Keratinocyte (primary cell): ENCODE measurements around the gene MRPS11. TPM values are rescaled to one million over a fixed set of nuclear protein-coding genes. Genes with fewer than 3 reads are reported as not detected.

Experiments
- DNase-seq: peaks from one replicate; pipeline ENCODE4 v3.0.0-alpha.2; 2011; ENCODE audit warnings: low read depth, missing footprints, low spot score
- FAIRE-seq: peaks from 2 replicates; lab custom pipeline; 2011; peaks lifted over from hg19 to GRCh38; lab: Jason Lieb, UNC
- H2AFZ ChIP-seq: 2 replicates; pipeline ENCODE4 v1.6.0; 2012; ENCODE audit warnings: low read length, control low read depth, inconsistent platforms; ENCODE audit not compliant: control insufficient read depth
- H3K27ac ChIP-seq: 2 replicates; pipeline ENCODE4 v1.5.1; 2011; ENCODE audit warnings: low read length; ENCODE audit not compliant: control insufficient read depth, insufficient read depth
- H3K27me3 ChIP-seq: 3 replicates; pipeline ENCODE4 v1.6.0; 2011; ENCODE audit warnings: low read length; ENCODE audit not compliant: control insufficient read depth, insufficient read depth; ENCODE audit errors: extremely low read depth
- H3K36me3 ChIP-seq, 2 experiments: 2 replicates in 1 of 2; 3 replicates in 1 of 2; pipeline ENCODE4 v1.5.1; 2011; ENCODE audit warnings: low read length in 2 of 2, mild to moderate bottlenecking in 1 of 2; ENCODE audit not compliant: control insufficient read depth in 2 of 2, insufficient read depth in 2 of 2; ENCODE audit errors: extremely low read depth in 1 of 2
- H3K4me1 ChIP-seq: 3 replicates; pipeline ENCODE4 v1.5.1; 2011; ENCODE audit warnings: low read length; ENCODE audit not compliant: control insufficient read depth, insufficient read depth; ENCODE audit errors: extremely low read depth
- H3K4me2 ChIP-seq: 3 replicates; pipeline ENCODE4 v1.6.0; 2011; ENCODE audit warnings: low read depth, low read length; ENCODE audit not compliant: control insufficient read depth, insufficient read depth; ENCODE audit errors: extremely low read depth
- H3K4me3 ChIP-seq, 3 experiments: fragments of 200-600 bp in 1 of 3; sonication (generic) in 1 of 3; 2 replicates in 2 of 3; 3 replicates in 1 of 3; pipeline ENCODE4 v1.5.1; 2011 to 2016; ENCODE audit warnings: low read length in 3 of 3, mild to moderate bottlenecking in 3 of 3, control low read depth in 2 of 3, inconsistent platforms in 1 of 3, low read depth in 1 of 3, mixed read lengths in 1 of 3, mixed run types in 1 of 3, moderate library complexity in 1 of 3; ENCODE audit not compliant: control insufficient read depth in 2 of 3, insufficient read depth in 2 of 3; ENCODE audit errors: extremely low read depth in 1 of 3
- H3K79me2 ChIP-seq: 2 replicates; pipeline ENCODE4 v1.6.0; 2012; ENCODE audit warnings: low read length; ENCODE audit not compliant: control insufficient read depth, insufficient read depth
- H3K9ac ChIP-seq: 3 replicates; pipeline ENCODE4 v1.6.0; 2011; ENCODE audit warnings: low read length; ENCODE audit not compliant: control insufficient read depth, insufficient read depth; ENCODE audit errors: extremely low read depth
- H3K9me1 ChIP-seq: 3 replicates; pipeline ENCODE4 v1.6.0; 2011; ENCODE audit warnings: low read length; ENCODE audit not compliant: control insufficient read depth, insufficient read depth; ENCODE audit errors: extremely low read depth
- H3K9me3 ChIP-seq: 2 replicates; pipeline ENCODE4 v1.5.1; 2012; ENCODE audit warnings: low read depth, low read length; ENCODE audit not compliant: control insufficient read depth
- H4K20me1 ChIP-seq: 3 replicates; pipeline ENCODE4 v1.6.0; 2011; ENCODE audit warnings: low read length; ENCODE audit not compliant: control insufficient read depth, insufficient read depth; ENCODE audit errors: extremely low read depth
- EZH2 ChIP-seq: IDR thresholded peaks from one replicate; pipeline ENCODE4 v1.6.1; 2012; ENCODE audit warnings: inconsistent platforms, mild to moderate bottlenecking, low read length, moderate library complexity
- dilution Hi-C: fragments of 300-500 bp; cut with MboI; formaldehyde crosslinking; loops from one replicate; pipeline ENCODE4 v1.7.0; 2020; ENCODE audit warnings: low sequenced_read_pairs; ENCODE audit not compliant: extremely low pct_ligation_motif_present
- polyA plus RNA-seq, 5 experiments: library from polyadenylated mRNA; depleted of rRNA in 3 of 5; stranded (reverse) in 3 of 5; stranded (forward) in 1 of 5; unstranded in 1 of 5; fragments of >200 nt; gene quantifications; 1 replicate in 1 of 5; 2 replicates in 3 of 5; 3 replicates in 1 of 5; pipeline versions ENCODE4 v1.2.1 to v1.2.3, GENCODE V29; 2011 to 2012; ENCODE audit warnings: missing spikeins in 2 of 5, low read depth in 1 of 5, low replicate concordance in 1 of 5
- TF ChIP-seq, protein P1 (sequence below), 3 experiments: IDR thresholded peaks in 1 of 3; conservative IDR thresholded peaks in 1 of 3; optimal IDR thresholded peaks in 1 of 3; 2 replicates in 2 of 3; 3 replicates in 1 of 3; pipeline versions ENCODE3 to v1.5.1; 2011; ENCODE audit warnings: low read length in 3 of 3, mild to moderate bottlenecking in 3 of 3, moderate library complexity in 2 of 3, control low read depth in 1 of 3, inconsistent platforms in 1 of 3; ENCODE audit not compliant: insufficient read depth in 2 of 3; ENCODE audit errors: extremely low read depth in 1 of 3

Gene MRPS11
- polyA plus RNA-seq, 1 donor (not counting 4 experiments of a cell fraction or from before 2014, with no cell fraction given): 60.9 TPM

GRCh38 chr15:88509321-88509720 is 41.8 kb downstream of the MRPS11 start:
- H3K79me2 ChIP-seq: no peaks in the 10 kb centered on the region
- no peak overlapping the region for H3K27ac ChIP-seq
- no peak overlapping the region for H3K4me2 ChIP-seq
- H3K9me1 ChIP-seq: no peaks in the 10 kb centered on the region
- DNase-seq (no peak), FAIRE-seq (no peak)
- no peaks in the 10 kb centered on the region for H3K27me3 ChIP-seq
- H3K9me3 ChIP-seq: no peaks in the 10 kb centered on the region
- H3K4me3 ChIP-seq: no peak overlapping the region
- dilution Hi-C loops: no loop called here
- no peak overlapping the region for H2AFZ ChIP-seq
- no peaks in the 10 kb centered on the region for H3K36me3 ChIP-seq
- H3K9ac ChIP-seq: no peak overlapping the region
- TF ChIP-seq EZH2: no peak
- TF ChIP-seq, protein P1, sequence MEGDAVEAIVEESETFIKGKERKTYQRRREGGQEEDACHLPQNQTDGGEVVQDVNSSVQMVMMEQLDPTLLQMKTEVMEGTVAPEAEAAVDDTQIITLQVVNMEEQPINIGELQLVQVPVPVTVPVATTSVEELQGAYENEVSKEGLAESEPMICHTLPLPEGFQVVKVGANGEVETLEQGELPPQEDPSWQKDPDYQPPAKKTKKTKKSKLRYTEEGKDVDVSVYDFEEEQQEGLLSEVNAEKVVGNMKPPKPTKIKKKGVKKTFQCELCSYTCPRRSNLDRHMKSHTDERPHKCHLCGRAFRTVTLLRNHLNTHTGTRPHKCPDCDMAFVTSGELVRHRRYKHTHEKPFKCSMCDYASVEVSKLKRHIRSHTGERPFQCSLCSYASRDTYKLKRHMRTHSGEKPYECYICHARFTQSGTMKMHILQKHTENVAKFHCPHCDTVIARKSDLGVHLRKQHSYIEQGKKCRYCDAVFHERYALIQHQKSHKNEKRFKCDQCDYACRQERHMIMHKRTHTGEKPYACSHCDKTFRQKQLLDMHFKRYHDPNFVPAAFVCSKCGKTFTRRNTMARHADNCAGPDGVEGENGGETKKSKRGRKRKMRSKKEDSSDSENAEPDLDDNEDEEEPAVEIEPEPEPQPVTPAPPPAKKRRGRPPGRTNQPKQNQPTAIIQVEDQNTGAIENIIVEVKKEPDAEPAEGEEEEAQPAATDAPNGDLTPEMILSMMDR (optimal IDR thresholded peaks at IDR 0.05 in 1 of 3, IDR thresholded peaks at IDR 0.05 in 1 of 3, conservative IDR thresholded peaks at IDR 0.05 in 1 of 3; ENCODE audit: extremely low read depth in 1 of 3, insufficient read depth in 2 of 3, low read length in 3 of 3): no peak
- H4K20me1 ChIP-seq: no peaks in the 10 kb centered on the region
- H3K4me1 ChIP-seq: no peaks in the 10 kb centered on the region

DNA sequence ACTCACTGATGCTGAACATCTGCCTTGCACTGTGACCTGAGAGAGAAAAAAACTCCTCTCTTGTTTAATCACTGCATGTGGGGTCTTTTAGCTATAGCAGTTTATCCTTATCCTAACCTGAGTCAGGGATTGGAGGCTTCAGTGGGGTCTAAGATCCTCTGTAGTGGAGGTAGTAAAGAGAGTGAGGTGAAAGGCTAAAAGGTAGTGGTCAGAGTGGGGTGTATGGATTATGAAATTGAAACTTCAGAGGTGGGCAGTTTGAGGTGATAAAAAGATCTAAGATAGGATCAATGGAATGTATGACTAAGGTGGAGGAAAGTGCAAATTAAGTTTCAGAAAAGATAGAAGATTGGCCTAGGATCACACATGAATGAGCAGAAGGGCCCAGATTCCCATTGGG is 42.5 kb downstream of the MRPS11 start:
- H3K27me3 ChIP-seq: no peaks in the 10 kb centered on the region
- FAIRE-seq: no peak

More for the DNA sequence above, 42.5 kb downstream of the MRPS11 start:
- DNase-seq: no peak
- H3K79me2 ChIP-seq: no peaks in the 10 kb centered on the region
- no peaks in the 10 kb centered on the region for H3K4me1 ChIP-seq
- no peak overlapping the region for H3K27ac ChIP-seq
- TF ChIP-seq, protein P1 (optimal IDR thresholded peaks at IDR 0.05 in 1 of 3, IDR thresholded peaks at IDR 0.05 in 1 of 3, conservative IDR thresholded peaks at IDR 0.05 in 1 of 3; ENCODE audit: extremely low read depth in 1 of 3, insufficient read depth in 2 of 3, low read length in 3 of 3): no peak
- TF ChIP-seq EZH2: no peak
- H3K4me3 ChIP-seq: no peak overlapping the region
- no peaks in the 10 kb centered on the region for H3K36me3 ChIP-seq
- H3K4me2 ChIP-seq: no peak overlapping the region
- dilution Hi-C loops: no loop called here
- H3K9ac ChIP-seq: no peak overlapping the region
- H4K20me1 ChIP-seq: no peaks in the 10 kb centered on the region
- H3K9me3 ChIP-seq: no peaks in the 10 kb centered on the region
- no peaks in the 10 kb centered on the region for H3K9me1 ChIP-seq
- no peak overlapping the region for H2AFZ ChIP-seq
